SK-N-SH treated with all-trans-retinoic acid at 6 μM for 48 hours (cell line): ENCODE measurements around the gene MAN2B1.

Source experiments
- ATAC-seq: fragments of 200-7000 bp; cut with Tn5 transposase; 3 replicates; pipeline ENCODE4 v1.9.1; 2020; ENCODE audit warnings: mild to moderate bottlenecking, moderate library complexity
- ARNTL ChIP-seq: fragments of 450-650 bp; formaldehyde crosslinking; IDR thresholded peaks from 2 replicates; pipeline ENCODE4 v1.5.0; 2020; ENCODE audit warnings: low read depth, mild to moderate bottlenecking, moderate library complexity, borderline replicate concordance
- BACH2 ChIP-seq: fragments of 250-450 bp; sonication (Bioruptor Pico); IDR thresholded peaks from 2 replicates; pipeline ENCODE4 v1.9.0; 2021; ENCODE audit warnings: mild to moderate bottlenecking, borderline replicate concordance
- CSDC2 ChIP-seq: fragments of 250-450 bp; sonication (Bioruptor Pico); IDR thresholded peaks from 2 replicates; pipeline ENCODE4 v1.5.0; 2020; ENCODE audit warnings: mild to moderate bottlenecking, moderate library complexity
- ESRRG ChIP-seq: fragments of 250-450 bp; sonication (Bioruptor Pico); IDR thresholded peaks from 2 replicates; pipeline ENCODE4 v1.6.1; 2021; ENCODE audit warnings: mild to moderate bottlenecking
- GLIS3 ChIP-seq: fragments of 250-450 bp; sonication (Bioruptor Pico); IDR thresholded peaks from 2 replicates; pipeline ENCODE4 v1.5.0; 2020; ENCODE audit warnings: mild to moderate bottlenecking, moderate library complexity
- ISL1 ChIP-seq: fragments of 250-450 bp; sonication (Bioruptor Pico); IDR thresholded peaks from 2 replicates; pipeline ENCODE4 v2.1.2; 2022; ENCODE audit warnings: mild to moderate bottlenecking, moderate library complexity
- OSR1 ChIP-seq: fragments of 250-450 bp; sonication (Bioruptor Pico); IDR thresholded peaks from 2 replicates; pipeline ENCODE4 v1.8.0; 2022; ENCODE audit warnings: moderate library complexity, mild to moderate bottlenecking, inconsistent platforms
- PPARA ChIP-seq: fragments of 250-450 bp; sonication (Bioruptor Pico); IDR thresholded peaks from 2 replicates; pipeline ENCODE4 v1.5.0; 2020; ENCODE audit warnings: mild to moderate bottlenecking, borderline replicate concordance
- RARB ChIP-seq: fragments of 250-450 bp; sonication (Bioruptor Pico); IDR thresholded peaks from 2 replicates; pipeline ENCODE4 v1.8.0; 2021; ENCODE audit warnings: mild to moderate bottlenecking, moderate library complexity
- SNAI2 ChIP-seq: fragments of 250-450 bp; sonication (Bioruptor Pico); IDR thresholded peaks from 2 replicates; pipeline ENCODE4 v1.5.0; 2020; ENCODE audit warnings: mild to moderate bottlenecking, moderate library complexity
- TCF4 ChIP-seq: fragments of 250-450 bp; sonication (Bioruptor Pico); IDR thresholded peaks from 2 replicates; pipeline ENCODE4 v1.8.0; 2021; ENCODE audit warnings: mild to moderate bottlenecking, moderate library complexity, borderline replicate concordance
- TOX ChIP-seq: fragments of 250-450 bp; sonication (Bioruptor Pico); IDR thresholded peaks from 2 replicates; pipeline ENCODE4 v1.8.0; 2021; ENCODE audit warnings: mild to moderate bottlenecking, moderate library complexity, borderline replicate concordance
- ZC3H10 ChIP-seq: fragments of 250-450 bp; sonication (Bioruptor Pico); IDR thresholded peaks from 2 replicates; pipeline ENCODE4 v1.5.1; 2021; ENCODE audit warnings: mild to moderate bottlenecking, moderate library complexity
- ZFP30 ChIP-seq: fragments of 450-650 bp; formaldehyde crosslinking; IDR thresholded peaks from 2 replicates; pipeline ENCODE4 v1.5.0; 2022; ENCODE audit warnings: mild to moderate bottlenecking, moderate library complexity
- ZNF565 ChIP-seq: fragments of 450-650 bp; formaldehyde crosslinking; conservative IDR thresholded peaks from 2 replicates; pipeline ENCODE4 v1.5.0; 2020; ENCODE audit warnings: low read depth, mild to moderate bottlenecking, moderate library complexity
- ZNF8 ChIP-seq: fragments of 450-650 bp; formaldehyde crosslinking; IDR thresholded peaks from 2 replicates; pipeline ENCODE4 v1.5.0; 2020; ENCODE audit warnings: mild to moderate bottlenecking, moderate library complexity
- TF ChIP-seq, protein P1 (sequence below): fragments of 250-450 bp; sonication (Bioruptor Pico); IDR thresholded peaks from 2 replicates; pipeline ENCODE4 v1.8.0; 2020; ENCODE audit warnings: mild to moderate bottlenecking, moderate library complexity, borderline replicate concordance
- TF ChIP-seq, protein P2 (sequence below): fragments of 250-450 bp; sonication (Bioruptor Pico); IDR thresholded peaks from 2 replicates; pipeline ENCODE4 v1.8.0; 2021; ENCODE audit warnings: low read depth, mild to moderate bottlenecking, moderate library complexity, borderline replicate concordance
- TF ChIP-seq, protein P3 (sequence below): fragments of 250-450 bp; sonication (Bioruptor Pico); IDR thresholded peaks from 2 replicates; pipeline ENCODE4 v1.5.1; 2020; ENCODE audit warnings: low read depth, mild to moderate bottlenecking, moderate library complexity

Gene MAN2B1

DNA sequence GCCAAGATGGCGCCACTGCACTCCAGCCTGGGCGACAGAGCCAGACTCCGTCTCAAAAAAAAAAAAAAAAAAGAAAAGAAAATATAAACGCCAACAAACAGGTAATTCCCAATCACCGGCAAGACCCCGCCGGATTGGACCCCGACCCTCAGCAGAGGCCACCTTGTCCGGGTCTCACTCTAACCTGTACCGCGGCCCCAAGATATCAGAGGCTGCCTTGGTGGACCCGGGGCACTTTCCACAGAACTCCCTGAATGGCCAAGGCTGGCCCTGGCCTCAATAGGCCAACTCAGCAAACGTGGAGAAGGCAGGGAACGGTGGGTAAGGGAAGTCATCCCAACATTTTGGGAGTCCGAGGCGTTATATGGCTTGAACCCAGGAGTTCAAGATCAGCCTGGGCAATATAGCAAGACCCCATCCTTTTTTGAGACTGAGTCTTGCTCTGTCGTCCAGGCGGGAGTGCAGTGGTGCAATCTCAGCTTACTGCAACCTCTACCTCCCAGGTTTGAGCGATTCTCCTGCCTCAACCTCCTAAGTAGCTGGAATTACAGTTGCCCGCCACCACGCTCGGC, 27.8 kb downstream of the MAN2B1 start:
- TF ChIP-seq GLIS3 (CRISPR knock-in tag) (no peak), CSDC2 (CRISPR knock-in tag) (no peak), TCF4 (CRISPR knock-in tag) (no peak), TOX (CRISPR knock-in tag) (no peak), ZNF8 (CRISPR knock-in tag) (no peak), ZFP30 (CRISPR knock-in tag) (no peak), ZC3H10 (CRISPR knock-in tag) (no peak), ISL1 (CRISPR knock-in tag) (no peak), ARNTL (CRISPR knock-in tag) (no peak), PPARA (CRISPR knock-in tag) (no peak), BACH2 (no peak), ESRRG (CRISPR knock-in tag) (no peak), SNAI2 (no peak)
- TF ChIP-seq, protein P1, sequence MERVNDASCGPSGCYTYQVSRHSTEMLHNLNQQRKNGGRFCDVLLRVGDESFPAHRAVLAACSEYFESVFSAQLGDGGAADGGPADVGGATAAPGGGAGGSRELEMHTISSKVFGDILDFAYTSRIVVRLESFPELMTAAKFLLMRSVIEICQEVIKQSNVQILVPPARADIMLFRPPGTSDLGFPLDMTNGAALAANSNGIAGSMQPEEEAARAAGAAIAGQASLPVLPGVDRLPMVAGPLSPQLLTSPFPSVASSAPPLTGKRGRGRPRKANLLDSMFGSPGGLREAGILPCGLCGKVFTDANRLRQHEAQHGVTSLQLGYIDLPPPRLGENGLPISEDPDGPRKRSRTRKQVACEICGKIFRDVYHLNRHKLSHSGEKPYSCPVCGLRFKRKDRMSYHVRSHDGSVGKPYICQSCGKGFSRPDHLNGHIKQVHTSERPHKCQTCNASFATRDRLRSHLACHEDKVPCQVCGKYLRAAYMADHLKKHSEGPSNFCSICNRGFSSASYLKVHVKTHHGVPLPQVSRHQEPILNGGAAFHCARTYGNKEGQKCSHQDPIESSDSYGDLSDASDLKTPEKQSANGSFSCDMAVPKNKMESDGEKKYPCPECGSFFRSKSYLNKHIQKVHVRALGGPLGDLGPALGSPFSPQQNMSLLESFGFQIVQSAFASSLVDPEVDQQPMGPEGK (CRISPR knock-in tag): no peak
- TF ChIP-seq, protein P2, sequence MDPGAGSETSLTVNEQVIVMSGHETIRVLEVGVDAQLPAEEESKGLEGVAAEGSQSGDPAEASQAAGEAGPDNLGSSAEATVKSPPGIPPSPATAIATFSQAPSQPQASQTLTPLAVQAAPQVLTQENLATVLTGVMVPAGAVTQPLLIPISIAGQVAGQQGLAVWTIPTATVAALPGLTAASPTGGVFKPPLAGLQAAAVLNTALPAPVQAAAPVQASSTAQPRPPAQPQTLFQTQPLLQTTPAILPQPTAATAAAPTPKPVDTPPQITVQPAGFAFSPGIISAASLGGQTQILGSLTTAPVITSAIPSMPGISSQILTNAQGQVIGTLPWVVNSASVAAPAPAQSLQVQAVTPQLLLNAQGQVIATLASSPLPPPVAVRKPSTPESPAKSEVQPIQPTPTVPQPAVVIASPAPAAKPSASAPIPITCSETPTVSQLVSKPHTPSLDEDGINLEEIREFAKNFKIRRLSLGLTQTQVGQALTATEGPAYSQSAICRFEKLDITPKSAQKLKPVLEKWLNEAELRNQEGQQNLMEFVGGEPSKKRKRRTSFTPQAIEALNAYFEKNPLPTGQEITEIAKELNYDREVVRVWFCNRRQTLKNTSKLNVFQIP (CRISPR knock-in tag): no peak
- TF ChIP-seq, protein P3, sequence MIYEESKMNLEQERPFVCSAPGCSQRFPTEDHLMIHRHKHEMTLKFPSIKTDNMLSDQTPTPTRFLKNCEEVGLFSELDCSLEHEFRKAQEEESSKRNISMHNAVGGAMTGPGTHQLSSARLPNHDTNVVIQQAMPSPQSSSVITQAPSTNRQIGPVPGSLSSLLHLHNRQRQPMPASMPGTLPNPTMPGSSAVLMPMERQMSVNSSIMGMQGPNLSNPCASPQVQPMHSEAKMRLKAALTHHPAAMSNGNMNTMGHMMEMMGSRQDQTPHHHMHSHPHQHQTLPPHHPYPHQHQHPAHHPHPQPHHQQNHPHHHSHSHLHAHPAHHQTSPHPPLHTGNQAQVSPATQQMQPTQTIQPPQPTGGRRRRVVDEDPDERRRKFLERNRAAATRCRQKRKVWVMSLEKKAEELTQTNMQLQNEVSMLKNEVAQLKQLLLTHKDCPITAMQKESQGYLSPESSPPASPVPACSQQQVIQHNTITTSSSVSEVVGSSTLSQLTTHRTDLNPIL (CRISPR knock-in tag): no peak
- TF ChIP-seq, all 23 proteins: peak for 0
- ATAC-seq: no peak

DNA sequence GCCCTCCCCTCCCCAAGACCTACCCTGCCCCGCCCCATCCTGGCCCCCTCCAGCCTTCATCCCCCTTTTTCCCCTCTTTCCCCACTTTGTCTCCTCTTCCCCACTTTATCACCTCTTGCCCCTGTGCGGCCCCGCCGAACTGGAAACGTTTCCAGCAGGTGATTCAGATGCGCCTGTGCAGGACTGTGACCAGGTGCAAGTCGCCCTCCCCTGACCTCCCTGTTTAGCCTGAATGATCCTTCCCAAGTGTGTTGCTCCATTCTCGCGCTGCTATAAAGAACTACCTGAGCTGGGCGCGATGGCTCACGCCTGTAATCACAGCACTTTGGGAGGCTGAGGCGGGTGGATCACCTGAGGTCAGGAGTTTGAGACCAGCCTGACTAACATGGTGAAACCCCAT, 29.9 kb downstream of the MAN2B1 start:
- TF ChIP-seq, protein P2 (CRISPR knock-in tag): no peak
- no peak for TF ChIP-seq RARB
- no peak for ATAC-seq

DNA sequence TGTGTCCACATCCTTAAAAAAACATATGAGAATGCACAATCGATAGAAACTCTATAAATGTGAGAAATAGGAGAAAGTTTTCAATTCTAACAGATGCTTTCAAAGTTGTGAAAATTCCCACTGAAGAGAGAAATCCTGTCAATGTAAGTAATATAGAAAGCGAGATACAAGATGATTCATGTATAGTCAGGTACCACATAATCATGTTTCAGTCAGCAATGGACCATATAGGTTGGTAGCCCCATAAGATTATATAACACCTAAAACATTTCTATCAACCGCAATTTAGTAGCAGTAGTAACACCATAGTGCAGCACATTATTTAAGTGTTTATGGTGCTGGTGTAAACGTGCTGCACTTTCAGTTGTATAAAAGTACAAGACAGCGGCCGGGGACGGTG, 37.3 kb downstream of the MAN2B1 start:
- TF ChIP-seq CSDC2 (CRISPR knock-in tag) (no peak), TOX (CRISPR knock-in tag) (no peak), ISL1 (CRISPR knock-in tag) (no peak), ARNTL (CRISPR knock-in tag) (no peak), GLIS3 (CRISPR knock-in tag) (no peak), ESRRG (CRISPR knock-in tag) (no peak)
- ATAC-seq: no peak

DNA sequence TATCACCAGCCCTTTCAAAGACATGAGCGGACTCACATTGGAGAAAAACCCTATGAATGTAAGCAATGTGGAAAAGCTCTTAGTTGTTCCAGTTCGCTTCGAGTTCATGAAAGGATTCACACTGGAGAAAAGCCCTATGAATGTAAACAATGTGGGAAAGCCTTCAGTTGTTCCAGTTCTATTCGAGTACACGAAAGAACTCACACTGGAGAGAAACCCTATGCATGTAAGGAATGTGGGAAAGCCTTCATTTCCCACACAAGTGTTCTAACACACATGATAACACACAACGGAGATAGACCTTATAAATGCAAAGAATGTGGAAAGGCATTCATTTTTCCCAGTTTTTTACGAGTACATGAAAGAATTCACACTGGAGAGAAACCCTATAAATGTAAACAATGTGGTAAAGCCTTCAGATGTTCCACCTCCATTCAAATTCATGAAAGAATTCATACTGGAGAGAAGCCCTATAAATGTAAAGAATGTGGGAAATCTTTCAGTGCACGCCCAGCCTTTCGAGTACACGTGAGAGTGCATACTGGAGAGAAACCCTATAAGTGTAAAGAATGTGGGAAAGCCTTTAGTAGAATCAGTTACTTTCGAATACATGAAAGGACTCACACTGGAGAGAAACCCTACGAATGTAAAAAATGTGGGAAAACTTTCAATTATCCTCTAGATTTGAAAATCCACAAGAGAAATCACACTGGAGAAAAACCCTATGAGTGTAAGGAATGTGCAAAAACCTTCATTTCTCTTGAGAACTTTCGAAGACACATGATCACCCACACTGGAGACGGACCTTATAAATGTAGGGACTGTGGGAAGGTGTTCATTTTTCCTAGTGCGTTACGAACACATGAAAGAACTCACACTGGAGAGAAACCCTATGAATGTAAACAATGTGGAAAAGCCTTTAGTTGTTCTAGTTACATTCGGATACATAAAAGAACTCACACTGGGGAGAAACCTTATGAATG, 38.2 kb downstream of the MAN2B1 start:
- no peak for ATAC-seq
- no peak for TF ChIP-seq ZFP30 (CRISPR knock-in tag)

DNA sequence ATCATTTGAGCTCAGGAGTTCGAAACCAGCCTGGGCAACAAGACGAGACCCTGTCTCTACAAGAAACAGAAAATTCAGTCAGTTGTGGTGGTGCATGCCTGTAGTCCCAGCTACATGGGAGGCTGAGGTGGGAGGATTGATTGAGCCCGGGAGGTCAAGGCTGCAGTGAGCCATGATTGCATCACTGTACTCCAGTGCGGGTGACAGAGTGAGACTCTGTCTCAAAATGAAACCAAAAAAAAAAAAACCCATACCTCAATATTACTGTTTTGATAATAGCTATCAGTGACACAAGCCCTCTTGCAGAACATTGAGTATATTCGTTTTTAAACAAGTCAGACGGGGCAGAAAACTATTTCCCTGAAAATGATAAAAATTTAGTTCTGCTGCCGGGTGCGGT, 39.6 kb downstream of the MAN2B1 start:
- TF ChIP-seq TOX (CRISPR knock-in tag) (no peak), ZNF565 (CRISPR knock-in tag) (no peak), ZNF8 (CRISPR knock-in tag) (no peak), ZFP30 (CRISPR knock-in tag) (no peak), SNAI2 (no peak), PPARA (CRISPR knock-in tag) (no peak), ESRRG (CRISPR knock-in tag) (no peak), OSR1 (CRISPR knock-in tag) (no peak), TCF4 (CRISPR knock-in tag) (no peak), ISL1 (CRISPR knock-in tag) (no peak), ZC3H10 (CRISPR knock-in tag) (no peak)
- TF ChIP-seq, protein P2 (CRISPR knock-in tag): no peak
- TF ChIP-seq, protein P3 (CRISPR knock-in tag): no peak
- TF ChIP-seq, protein P1 (CRISPR knock-in tag): no peak
- ATAC-seq: no peak
